HepG2 (cell line): ENCODE data around the gene PSMC3IP. TPM values are rescaled to one million over a fixed set of nuclear protein-coding genes. Genes with fewer than 3 reads are reported as not detected.
A peak's percentile ranks its signal among the peaks of the same experiment; 100 is the strongest.

Experiments used
- EHMT2 ChIP-seq: fragments of 200-600 bp; sonication (generic); IDR thresholded peaks from 2 replicates; pipeline ENCODE4 v1.7.0; 2017; ENCODE audit warnings: antibody characterized with exemption, low read depth, low read length, borderline replicate concordance
- GMEB1 ChIP-seq: sonication (generic); formaldehyde crosslinking; IDR thresholded peaks from 2 replicates; pipeline ENCODE4 v1.5.1; 2020; ENCODE audit warnings: missing genetic modification reagents, mild to moderate bottlenecking, borderline replicate concordance
- MIER3 ChIP-seq: IDR thresholded peaks from 2 replicates; pipeline ENCODE4 v1.6.1; 2016; ENCODE audit warnings: missing compliant biosample characterization, borderline replicate concordance
- MYC ChIP-seq: sonication (generic); formaldehyde crosslinking; IDR thresholded peaks from 2 replicates; pipeline ENCODE4 v1.9.0; 2021; ENCODE audit warnings: missing genetic modification reagents, borderline replicate concordance
- NONO ChIP-seq, 2 experiments: fragments of 450-650 bp in 1 of 2; sonication (generic) in 1 of 2; formaldehyde crosslinking in 1 of 2; IDR thresholded peaks in 1 of 2; conservative IDR thresholded peaks in 1 of 2; 2 replicates each; pipeline versions ENCODE4 v1.6.1 to v1.8.0; 2017 to 2022; ENCODE audit warnings: mild to moderate bottlenecking in 1 of 2, missing genetic modification reagents in 1 of 2, moderate library complexity in 1 of 2
- PAXIP1 ChIP-seq: sonication (generic); formaldehyde crosslinking; conservative IDR thresholded peaks from 2 replicates; pipeline ENCODE4 v1.4.0; 2020; ENCODE audit warnings: mild to moderate bottlenecking, missing genetic modification reagents, moderate library complexity
- RAD21 ChIP-seq: fragments of 450-650 bp; formaldehyde crosslinking; IDR thresholded peaks from 2 replicates; pipeline ENCODE4 v1.5.0; 2020; ENCODE audit warnings: mild to moderate bottlenecking
- SAP130 ChIP-seq: IDR thresholded peaks from 2 replicates; pipeline ENCODE4 v1.6.1; 2016; ENCODE audit warnings: low read depth
- XRCC5 ChIP-seq: fragments of 200-400 bp; formaldehyde crosslinking; optimal IDR thresholded peaks from 2 replicates; pipeline ENCODE3; 2017; ENCODE audit warnings: mild to moderate bottlenecking, low read length
- ZNF563 ChIP-seq: sonication (generic); formaldehyde crosslinking; IDR thresholded peaks from 2 replicates; pipeline ENCODE4 v1.8.0; 2022; ENCODE audit warnings: mild to moderate bottlenecking, moderate library complexity, missing genetic modification reagents
- ZNF660 ChIP-seq: sonication (generic); formaldehyde crosslinking; IDR thresholded peaks from 2 replicates; pipeline ENCODE4 v1.5.1; 2020; ENCODE audit warnings: mild to moderate bottlenecking, low read depth, missing genetic modification reagents, borderline replicate concordance
- ZNF674 ChIP-seq: sonication (generic); formaldehyde crosslinking; IDR thresholded peaks from 2 replicates; pipeline ENCODE4 v1.5.0; 2020; ENCODE audit warnings: low read depth, mild to moderate bottlenecking, missing genetic modification reagents
- polyA plus RNA-seq, 8 experiments: library from polyadenylated mRNA; depleted of rRNA in 3 of 8; stranded (reverse) in 7 of 8; unstranded in 1 of 8; fragments of >200 nt; fragmentation: Illumina TruSeq in 4 of 8; extraction: Trizol in 4 of 8; gene quantifications; 2 replicates each; pipeline versions ENCODE4 v1.2.1 to v1.2.3, GENCODE V29; 2011 to 2016; ENCODE audit warnings: low read depth in 4 of 8, missing spikeins in 1 of 8, mixed read lengths in 1 of 8; ENCODE audit not compliant: insufficient read depth in 1 of 8
- total RNA-seq, 5 experiments: library from RNA; depleted of rRNA; stranded (reverse); fragments of >200 nt; fragmentation: Illumina TruSeq; extraction: Trizol; gene quantifications; 2 replicates each; pipeline ENCODE4 v1.2.3, GENCODE V29; 2016; ENCODE audit warnings: low read depth in 1 of 5
- TF ChIP-seq, protein P1 (sequence below): IDR thresholded peaks from 2 replicates; pipeline ENCODE4 v1.6.1; 2016; ENCODE audit warnings: missing compliant biosample characterization, missing genetic modification reagents, borderline replicate concordance
- TF ChIP-seq, protein P2 (sequence below): sonication (generic); formaldehyde crosslinking; IDR thresholded peaks from 2 replicates; pipeline ENCODE4 v1.5.0; 2020; ENCODE audit warnings: missing genetic modification reagents
- TF ChIP-seq, protein P3 (sequence below): IDR thresholded peaks from 2 replicates; pipeline ENCODE4 v1.6.1; 2012; ENCODE audit warnings: inconsistent platforms

The PSMC3IP gene
- total and polyA plus RNA-seq, 2 of the 13 experiments (the other 11 are each of a cell fraction or from before 2014, with no cell fraction given) = 6.5 to 22.4 TPM

DNA sequence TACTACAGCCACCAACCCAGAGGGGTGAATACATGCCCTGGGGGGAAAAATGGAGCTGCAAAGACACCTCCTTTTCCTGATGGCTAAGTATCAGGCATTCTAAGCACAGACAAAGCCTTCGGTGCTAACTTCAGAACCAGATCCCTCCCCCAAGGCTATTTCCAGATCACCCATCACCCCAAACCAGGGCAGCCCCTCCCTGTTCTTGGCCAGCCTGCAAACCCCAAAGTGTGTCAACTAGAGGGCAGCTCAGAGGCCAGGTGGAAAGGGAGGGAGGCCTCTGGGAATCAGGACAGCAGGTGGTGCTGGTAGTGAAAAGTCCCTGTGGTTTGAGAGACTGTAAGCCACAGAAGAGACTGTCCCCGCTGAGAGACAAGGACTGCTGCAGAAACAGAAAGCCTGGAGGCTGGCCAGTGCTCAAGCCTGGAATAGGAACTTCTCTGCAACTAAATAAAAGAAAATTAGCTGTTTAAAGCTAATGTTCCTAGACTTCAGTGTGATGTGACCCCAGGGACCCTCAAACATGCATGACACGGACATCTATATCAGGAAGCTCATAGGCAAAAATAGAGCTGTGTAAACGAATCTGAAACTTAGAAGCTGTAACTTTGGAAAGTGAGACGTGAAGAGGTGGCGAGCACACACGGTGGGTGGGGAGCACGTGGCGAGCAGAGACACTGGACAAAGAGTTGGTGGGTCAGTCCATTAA lies 41.1 kb upstream of the PSMC3IP start (continued):
- TF ChIP-seq MIER3 (CRISPR knock-in tag) = 0 out of 2 replicates have a peak, but pooled peaks have one; percentile 38
- TF ChIP-seq GMEB1 = no peak
- peak; percentile 88 for TF ChIP-seq SAP130 (CRISPR knock-in tag)
- TF ChIP-seq RAD21 (CRISPR knock-in tag) = peak; percentile 81
- TF ChIP-seq ZNF674 (CRISPR knock-in tag) = no peak
- TF ChIP-seq, protein P1, sequence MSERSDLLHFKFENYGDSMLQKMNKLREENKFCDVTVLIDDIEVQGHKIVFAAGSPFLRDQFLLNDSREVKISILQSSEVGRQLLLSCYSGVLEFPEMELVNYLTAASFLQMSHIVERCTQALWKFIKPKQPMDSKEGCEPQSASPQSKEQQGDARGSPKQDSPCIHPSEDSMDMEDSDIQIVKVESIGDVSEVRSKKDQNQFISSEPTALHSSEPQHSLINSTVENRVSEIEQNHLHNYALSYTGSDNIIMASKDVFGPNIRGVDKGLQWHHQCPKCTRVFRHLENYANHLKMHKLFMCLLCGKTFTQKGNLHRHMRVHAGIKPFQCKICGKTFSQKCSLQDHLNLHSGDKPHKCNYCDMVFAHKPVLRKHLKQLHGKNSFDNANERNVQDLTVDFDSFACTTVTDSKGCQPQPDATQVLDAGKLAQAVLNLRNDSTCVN (CRISPR knock-in tag) = no peak; the same call in 1 of the 2 replicates
- no peak for TF ChIP-seq ZNF660 (CRISPR knock-in tag)
- TF ChIP-seq, protein P2, sequence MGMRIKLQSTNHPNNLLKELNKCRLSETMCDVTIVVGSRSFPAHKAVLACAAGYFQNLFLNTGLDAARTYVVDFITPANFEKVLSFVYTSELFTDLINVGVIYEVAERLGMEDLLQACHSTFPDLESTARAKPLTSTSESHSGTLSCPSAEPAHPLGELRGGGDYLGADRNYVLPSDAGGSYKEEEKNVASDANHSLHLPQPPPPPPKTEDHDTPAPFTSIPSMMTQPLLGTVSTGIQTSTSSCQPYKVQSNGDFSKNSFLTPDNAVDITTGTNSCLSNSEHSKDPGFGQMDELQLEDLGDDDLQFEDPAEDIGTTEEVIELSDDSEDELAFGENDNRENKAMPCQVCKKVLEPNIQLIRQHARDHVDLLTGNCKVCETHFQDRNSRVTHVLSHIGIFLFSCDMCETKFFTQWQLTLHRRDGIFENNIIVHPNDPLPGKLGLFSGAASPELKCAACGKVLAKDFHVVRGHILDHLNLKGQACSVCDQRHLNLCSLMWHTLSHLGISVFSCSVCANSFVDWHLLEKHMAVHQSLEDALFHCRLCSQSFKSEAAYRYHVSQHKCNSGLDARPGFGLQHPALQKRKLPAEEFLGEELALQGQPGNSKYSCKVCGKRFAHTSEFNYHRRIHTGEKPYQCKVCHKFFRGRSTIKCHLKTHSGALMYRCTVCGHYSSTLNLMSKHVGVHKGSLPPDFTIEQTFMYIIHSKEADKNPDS (CRISPR knock-in tag) = peak; percentile 73; the same call in 1 of the 2 replicates
- TF ChIP-seq NONO (IDR thresholded peaks at IDR 0.05) = no peak
- TF ChIP-seq NONO (CRISPR knock-in tag; conservative IDR thresholded peaks at IDR 0.05) = peak; percentile 47; the same call in 1 of the 2 replicates
- TF ChIP-seq XRCC5 = peak; percentile 84
- no peak for TF ChIP-seq ZNF563 (CRISPR knock-in tag)
- TF ChIP-seq, protein P3, sequence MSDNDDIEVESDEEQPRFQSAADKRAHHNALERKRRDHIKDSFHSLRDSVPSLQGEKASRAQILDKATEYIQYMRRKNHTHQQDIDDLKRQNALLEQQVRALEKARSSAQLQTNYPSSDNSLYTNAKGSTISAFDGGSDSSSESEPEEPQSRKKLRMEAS = peak; percentile 63; the same call in 1 of the 2 replicates
- no peak for TF ChIP-seq EHMT2
- TF ChIP-seq MYC (CRISPR knock-in tag) = peak; percentile 61; the same call in 1 of the 2 replicates
- TF ChIP-seq PAXIP1 (CRISPR knock-in tag) = 0 out of 2 replicates have a peak, but pooled peaks have one; percentile 16
